ENCODE data around the gene EPB41L3.

GRCh38 chr18:5398269-5398668, 145.5 kb downstream of the EPB41L3 start:
- TF ChIP-seq, protein P1, sequence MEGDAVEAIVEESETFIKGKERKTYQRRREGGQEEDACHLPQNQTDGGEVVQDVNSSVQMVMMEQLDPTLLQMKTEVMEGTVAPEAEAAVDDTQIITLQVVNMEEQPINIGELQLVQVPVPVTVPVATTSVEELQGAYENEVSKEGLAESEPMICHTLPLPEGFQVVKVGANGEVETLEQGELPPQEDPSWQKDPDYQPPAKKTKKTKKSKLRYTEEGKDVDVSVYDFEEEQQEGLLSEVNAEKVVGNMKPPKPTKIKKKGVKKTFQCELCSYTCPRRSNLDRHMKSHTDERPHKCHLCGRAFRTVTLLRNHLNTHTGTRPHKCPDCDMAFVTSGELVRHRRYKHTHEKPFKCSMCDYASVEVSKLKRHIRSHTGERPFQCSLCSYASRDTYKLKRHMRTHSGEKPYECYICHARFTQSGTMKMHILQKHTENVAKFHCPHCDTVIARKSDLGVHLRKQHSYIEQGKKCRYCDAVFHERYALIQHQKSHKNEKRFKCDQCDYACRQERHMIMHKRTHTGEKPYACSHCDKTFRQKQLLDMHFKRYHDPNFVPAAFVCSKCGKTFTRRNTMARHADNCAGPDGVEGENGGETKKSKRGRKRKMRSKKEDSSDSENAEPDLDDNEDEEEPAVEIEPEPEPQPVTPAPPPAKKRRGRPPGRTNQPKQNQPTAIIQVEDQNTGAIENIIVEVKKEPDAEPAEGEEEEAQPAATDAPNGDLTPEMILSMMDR (IDR thresholded peaks at IDR 0.05; ENCODE audit: poor library complexity, severe bottlenecking): no peak
- TF ChIP-seq EP300 (conservative IDR thresholded peaks at IDR 0.05; ENCODE audit: poor library complexity, severe bottlenecking) (no peak), EZH2 (IDR thresholded peaks at IDR 0.05; ENCODE audit: borderline replicate concordance, insufficient read depth, low read length, poor library complexity, severe bottlenecking) (no peak), POLR2AphosphoS5 (IDR thresholded peaks at IDR 0.05) (no peak), MXI1 (conservative IDR thresholded peaks at IDR 0.05; ENCODE audit: poor library complexity, severe bottlenecking) (no peak), SMC3 (conservative IDR thresholded peaks at IDR 0.05; ENCODE audit: poor library complexity) (no peak), REST (IDR thresholded peaks at IDR 0.05; ENCODE audit: borderline replicate concordance) (no peak)

Data from neural cell (in vitro differentiated cells).